H1 (cell line): ENCODE measurements around the gene GNS. TPM values are rescaled to one million over a fixed set of nuclear protein-coding genes. Genes with fewer than 3 reads are reported as not detected.

ENCODE experiments used
- CTCF ChIA-PET: fragments of 300-600 bp; sonication (Branson Sonifier 250); formaldehyde crosslinking; loops from one replicate; lab custom pipeline; 2021; ENCODE audit not compliant: partially characterized antibody; lab: Charles Lee
- POLR2A ChIA-PET: fragments of 300-600 bp; sonication (Branson Sonifier 250); formaldehyde crosslinking; loops from one replicate; lab custom pipeline; 2021; ENCODE audit warnings: inconsistent platforms; ENCODE audit not compliant: partially characterized antibody; lab: Charles Lee
- DNase-seq, 2 experiments: peaks; one replicate each; pipeline versions ENCODE4 v3.0.0 to v3.0.0-alpha.2; 2010 to 2022; ENCODE audit warnings: low spot score in 2 of 2, low read depth in 1 of 2, mixed read lengths in 1 of 2
- FAIRE-seq: peaks from 2 replicates; lab custom pipeline; 2011; peaks lifted over from hg19 to GRCh38; lab: Jason Lieb, UNC
- H2AFZ ChIP-seq: 2 replicates; pipeline ENCODE4 v1.8.1; 2012; ENCODE audit warnings: low read length, inconsistent platforms
- H2AK5ac ChIP-seq: 2 replicates; pipeline ENCODE4 v1.6.1; 2013; ENCODE audit warnings: low read depth, low read length
- H2BK120ac ChIP-seq: replicated peaks from 2 replicates; pipeline ENCODE3; 2013; ENCODE audit warnings: low read depth, low read length, inconsistent platforms
- H2BK12ac ChIP-seq: 2 replicates; pipeline ENCODE4 v1.6.1; 2013; ENCODE audit warnings: low read depth, low read length
- H2BK15ac ChIP-seq: 2 replicates; pipeline ENCODE4 v1.6.1; 2013; ENCODE audit warnings: low read length
- H2BK20ac ChIP-seq: 2 replicates; pipeline ENCODE4 v1.6.1; 2013; ENCODE audit warnings: low read length
- H2BK5ac ChIP-seq: 2 replicates; pipeline ENCODE4 v1.6.1; 2013; ENCODE audit warnings: low read depth, low read length
- H3K14ac ChIP-seq: 2 replicates; pipeline ENCODE4 v1.6.1; 2013; ENCODE audit warnings: inconsistent platforms; ENCODE audit not compliant: insufficient read length
- H3K18ac ChIP-seq: 2 replicates; pipeline ENCODE4 v1.6.1; 2013; ENCODE audit warnings: low read length; ENCODE audit errors: extremely low read depth
- H3K23ac ChIP-seq: 2 replicates; pipeline ENCODE4 v1.6.1; 2013; ENCODE audit warnings: inconsistent platforms; ENCODE audit not compliant: insufficient read length
- H3K23me2 ChIP-seq: 2 replicates; pipeline ENCODE4 v1.6.1; 2013; ENCODE audit warnings: low read depth, low read length
- H3K27ac ChIP-seq: 2 replicates; pipeline ENCODE4 v1.6.1; 2011; ENCODE audit warnings: low read depth, low read length, inconsistent platforms
- H3K27me3 ChIP-seq, 4 experiments: replicated peaks in 1 of 4; 1 replicate in 1 of 4; 2 replicates in 3 of 4; pipeline versions ENCODE4 v1.6.1 to v1.8.1; 2011 to 2013; ENCODE audit warnings: low read length in 3 of 4, mild to moderate bottlenecking in 3 of 4, inconsistent platforms in 2 of 4, mixed read lengths in 2 of 4, moderate library complexity in 1 of 4; ENCODE audit not compliant: control insufficient read depth in 3 of 4, insufficient read depth in 3 of 4; ENCODE audit errors: extremely low read depth in 1 of 4
- H3K36me3 ChIP-seq, 4 experiments: 2 replicates each; pipeline versions ENCODE4 v1.6.1 to v1.8.1; 2011 to 2013; ENCODE audit warnings: mild to moderate bottlenecking in 4 of 4, low read length in 3 of 4, moderate library complexity in 2 of 4, control low read depth in 1 of 4, inconsistent platforms in 1 of 4; ENCODE audit not compliant: insufficient read depth in 4 of 4, control insufficient read depth in 2 of 4
- H3K4ac ChIP-seq: replicated peaks from 2 replicates; pipeline ENCODE3; 2013; ENCODE audit warnings: low read length, low read depth, mixed read lengths, inconsistent platforms; ENCODE audit not compliant: insufficient read length
- H3K4me1 ChIP-seq, 4 experiments: replicated peaks in 1 of 4; 1 replicate in 1 of 4; 2 replicates in 3 of 4; pipeline versions ENCODE4 v1.6.1 to v1.8.1; 2011 to 2013; ENCODE audit warnings: low read length in 3 of 4, inconsistent platforms in 2 of 4, mixed read lengths in 1 of 4; ENCODE audit not compliant: insufficient read depth in 4 of 4, control insufficient read depth in 3 of 4
- H3K4me2 ChIP-seq, 2 experiments: 2 replicates each; pipeline versions ENCODE4 v1.6.1 to v1.8.1; 2011 to 2013; ENCODE audit warnings: low read depth in 2 of 2, low read length in 2 of 2, control low read depth in 1 of 2, inconsistent platforms in 1 of 2, mild to moderate bottlenecking in 1 of 2; ENCODE audit not compliant: insufficient read depth in 1 of 2
- H3K4me3 ChIP-seq, 4 experiments: fragments of 200-600, 300-600 bp in 1 of 4; sonication (generic), shearing (Covaris generic), sonication (Bioruptor Twin) in 1 of 4; 2 replicates each; pipeline versions ENCODE4 v1.5.1 to v1.8.1; 2011 to 2016; ENCODE audit warnings: low read length in 4 of 4, low read depth in 3 of 4, control low read depth in 2 of 4, inconsistent platforms in 2 of 4, mild to moderate bottlenecking in 2 of 4, mixed read lengths in 1 of 4, moderate library complexity in 1 of 4; ENCODE audit not compliant: insufficient read depth in 2 of 4; ENCODE audit errors: extremely low read depth in 1 of 4
- H3K56ac ChIP-seq: replicated peaks from 2 replicates; pipeline ENCODE3; 2013; ENCODE audit warnings: low read depth, mild to moderate bottlenecking, mixed read lengths, low read length, inconsistent platforms; ENCODE audit not compliant: insufficient read length
- H3K79me1 ChIP-seq: 2 replicates; pipeline ENCODE4 v1.6.1; 2013; ENCODE audit warnings: low read depth, low read length, control low read depth
- H3K79me2 ChIP-seq, 2 experiments: 2 replicates each; pipeline versions ENCODE4 v1.6.1 to v1.8.1; 2012 to 2013; ENCODE audit warnings: low read length in 2 of 2, mild to moderate bottlenecking in 2 of 2, inconsistent platforms in 1 of 2; ENCODE audit not compliant: insufficient read depth in 2 of 2, control insufficient read depth in 1 of 2
- H3K9ac ChIP-seq, 4 experiments: replicated peaks in 1 of 4; 1 replicate in 1 of 4; 2 replicates in 3 of 4; pipeline versions ENCODE4 v1.6.1 to v1.8.1; 2011 to 2013; ENCODE audit warnings: low read depth in 3 of 4, low read length in 3 of 4, control low read depth in 2 of 4, mild to moderate bottlenecking in 2 of 4, moderate library complexity in 2 of 4, inconsistent platforms in 1 of 4; ENCODE audit errors: extremely low read depth in 1 of 4
- H3K9me3 ChIP-seq, 2 experiments: 2 replicates each; pipeline versions ENCODE4 v1.6.1 to v1.8.1; 2012 to 2013; ENCODE audit warnings: mild to moderate bottlenecking in 2 of 2, moderate library complexity in 2 of 2, control low read depth in 1 of 2, inconsistent platforms in 1 of 2, low read depth in 1 of 2, low read length in 1 of 2, mixed read lengths in 1 of 2; ENCODE audit not compliant: insufficient read depth in 2 of 2
- H4K20me1 ChIP-seq, 2 experiments: replicated peaks in 1 of 2; 2 replicates each; pipeline versions ENCODE3 to v1.8.1; 2011 to 2013; ENCODE audit warnings: inconsistent platforms in 2 of 2, low read length in 2 of 2, mild to moderate bottlenecking in 1 of 2; ENCODE audit not compliant: insufficient read depth in 2 of 2, control insufficient read depth in 1 of 2
- H4K5ac ChIP-seq: 2 replicates; pipeline ENCODE4 v1.6.1; 2013; ENCODE audit warnings: low read length, low read depth, mixed read lengths, inconsistent platforms; ENCODE audit not compliant: insufficient read length
- H4K8ac ChIP-seq: 2 replicates; pipeline ENCODE4 v1.8.0; 2013; ENCODE audit warnings: mild to moderate bottlenecking, moderate library complexity, low read length, inconsistent platforms; ENCODE audit not compliant: insufficient read depth; ENCODE audit errors: extremely low read depth
- H4K91ac ChIP-seq: replicated peaks from 2 replicates; pipeline ENCODE3; 2013; ENCODE audit warnings: low read length, mixed read lengths, inconsistent platforms; ENCODE audit not compliant: insufficient read length
- ASH2L ChIP-seq: fragments of 200-600, 300-600 bp; sonication (generic); IDR thresholded peaks from one replicate; pipeline ENCODE4 v1.7.1; 2017; ENCODE audit warnings: low read length
- CTCF ChIP-seq, 3 experiments: IDR thresholded peaks; 1 replicate in 2 of 3; 2 replicates in 1 of 3; pipeline versions ENCODE4 v1.5.1 to v1.6.1; 2011; ENCODE audit warnings: low read length in 3 of 3, mild to moderate bottlenecking in 3 of 3, inconsistent platforms in 2 of 3, low read depth in 1 of 3, moderate library complexity in 1 of 3; ENCODE audit not compliant: insufficient read depth in 1 of 3; ENCODE audit errors: control extremely low read depth in 1 of 3
- EGR1 ChIP-seq: IDR thresholded peaks from 2 replicates; pipeline ENCODE4 v1.6.1; 2011; ENCODE audit warnings: low read depth, low read length, borderline replicate concordance
- MAFK ChIP-seq: IDR thresholded peaks from 2 replicates; pipeline ENCODE4 v1.6.1; 2012; ENCODE audit warnings: low read depth, mild to moderate bottlenecking, improper control_type of control experiment, low read length
- RBBP5 ChIP-seq: IDR thresholded peaks from 2 replicates; pipeline ENCODE4 v1.7.1; 2012; ENCODE audit warnings: low read depth, mild to moderate bottlenecking, inconsistent platforms, low read length, moderate library complexity, borderline replicate concordance
- SAP30 ChIP-seq: fragments of 300-600 bp; sonication (generic); IDR thresholded peaks from 2 replicates; pipeline ENCODE4 v1.7.1; 2012; ENCODE audit warnings: low read length, moderate library complexity, mild to moderate bottlenecking, inconsistent platforms; ENCODE audit not compliant: insufficient read depth, insufficient replicate concordance
- SIRT6 ChIP-seq: IDR thresholded peaks from one replicate; pipeline ENCODE4 v1.7.1; 2012; ENCODE audit warnings: low read length, inconsistent platforms
- SP2 ChIP-seq: IDR thresholded peaks from 2 replicates; pipeline ENCODE4 v1.6.1; 2012; ENCODE audit warnings: mild to moderate bottlenecking, low read length, inconsistent platforms
- TAF7 ChIP-seq: optimal IDR thresholded peaks from 2 replicates; pipeline ENCODE3; 2011; ENCODE audit warnings: low read depth, mild to moderate bottlenecking, inconsistent platforms, low read length, moderate library complexity, borderline replicate concordance
- TBP ChIP-seq: IDR thresholded peaks from 2 replicates; pipeline ENCODE4 v1.6.1; 2011; ENCODE audit warnings: low read depth, low read length, improper control_type of control experiment
- WGBS, 2 experiments: shearing (Covaris generic) in 1 of 2; methylation state at CpG; one replicate each; pipeline versions ENCODE4 v1.1.6 to v1.1.7; 2013 to 2015; ENCODE audit warnings: low lambda C conversion rate in 2 of 2, mixed read lengths in 2 of 2, inconsistent platforms in 1 of 2, low coverage in 1 of 2, missing lambda C conversion rate in 1 of 2; ENCODE audit not compliant: insufficient replicate concordance in 2 of 2, insufficient coverage in 1 of 2, insufficient read length in 1 of 2; ENCODE audit errors: extremely low coverage in 1 of 2, missing lambda C conversion rate in 1 of 2; 5-methylcytosine and 5-hydroxymethylcytosine counted together
- polyA plus RNA-seq, 7 experiments: library from polyadenylated mRNA; depleted of rRNA in 3 of 7; stranded (reverse) in 5 of 7; unstranded in 2 of 7; fragments of >200 nt in 5 of 7; fragments of 200-250 nt in 2 of 7; gene quantifications; 1 replicate in 5 of 7; 2 replicates in 1 of 7; 4 replicates in 1 of 7; pipeline versions ENCODE4 v1.2.1 to v1.2.3, GENCODE V29; 2011 to 2013; ENCODE audit warnings: missing spikeins in 2 of 7, mixed read lengths in 2 of 7
- total RNA-seq: library from RNA; stranded (reverse); fragmentation: NEBNext Ultra II Directional; extraction: Animal tissue kit (Norgen Biotek cat#: 25700); gene quantifications from 2 replicates; pipeline ENCODE4 v1.2.1, GENCODE V29; 2021

GNS gene
- total and polyA plus RNA-seq, 2 of the 8 experiments (the other 6 are each of a cell fraction or from before 2014, with no cell fraction given): 16.0 to 28.5 TPM

- no peak overlapping the region for H2BK15ac ChIP-seq
- H3K9me3 ChIP-seq: no peaks in the 10 kb centered on the region
- peaks cover 6 to 14% of the 10 kb centered on the region in 2 experiments for H4K20me1 ChIP-seq
- peaks cover 0 to 11% (median 4%) of the 10 kb centered on the region in 4 experiments; a peak in 3 of 8 replicates for H3K36me3 ChIP-seq
- 63% methylated on average over 6 of the region's 6 CpGs; no CpG with 5 or more reads in 1 of the 2 experiments for WGBS, 2 experiments
- H3K4me3 ChIP-seq: peak overlapping the region in 1 of 4 experiments; percentile 3; a peak in 2 of 8 replicates
- H3K27ac ChIP-seq: no peak overlapping the region
- H3K56ac ChIP-seq: no peak overlapping the region
- peaks cover 2 to 13% (median 7%) of the 10 kb centered on the region in 4 experiments; a peak in 6 of 7 replicates for H3K4me1 ChIP-seq
- H3K23ac ChIP-seq: no peak overlapping the region
- DNase-seq (no peak), FAIRE-seq (peak; percentile 24)
- no peak overlapping the region for H2BK120ac ChIP-seq
- no peak overlapping the region for H2BK12ac ChIP-seq
- POLR2A ChIA-PET: interaction anchor here (1.2 to 1.3 kb wide), 2 partner anchors 9 to 17 kb away, joined by 3 to 4 read pairs; no protein-coding TSS in a partner anchor
- H3K79me1 ChIP-seq: peaks cover 6% of the 10 kb centered on the region; the same call in 1 of the 2 replicates
- H2BK5ac ChIP-seq: no peak overlapping the region
- H2AFZ ChIP-seq: no peak overlapping the region
- H3K23me2 ChIP-seq: no peaks in the 10 kb centered on the region
- H3K14ac ChIP-seq: no peak overlapping the region
- no peaks in the 10 kb centered on the region for H3K27me3 ChIP-seq
- H3K18ac ChIP-seq: no peak overlapping the region
- no peak overlapping the region for H2AK5ac ChIP-seq
- H2BK20ac ChIP-seq: no peak overlapping the region
- CTCF ChIA-PET: interaction anchor here (0.6 to 2.0 kb wide), 6 partner anchors 9 to 133 kb away, joined by 3 to 11 read pairs (median 4); no protein-coding TSS in a partner anchor
- peaks cover 0 to 59% of the 10 kb centered on the region in 2 experiments; a peak in 2 of 4 replicates for H3K79me2 ChIP-seq
- H4K91ac ChIP-seq: no peak overlapping the region
- H3K4ac ChIP-seq: no peak overlapping the region
- H3K4me2 ChIP-seq: peak overlapping the region; percentile 27 to 28; a peak in 2 of 4 replicates
- H4K5ac ChIP-seq: no peak overlapping the region
- no peak overlapping the region for H3K9ac ChIP-seq
- H4K8ac ChIP-seq: no peak overlapping the region
- no peak for TF ChIP-seq EGR1
- no peak for TF ChIP-seq SAP30
- no peak for TF ChIP-seq TAF7
- no peak for TF ChIP-seq ASH2L
- TF ChIP-seq RBBP5: no peak
- no peak for TF ChIP-seq TBP
- no peak for TF ChIP-seq CTCF (IDR thresholded peaks at IDR 0.05; ENCODE audit: control extremely low read depth in 1 of 3, insufficient read depth in 1 of 3, low read depth in 1 of 3, low read length in 3 of 3)
- TF ChIP-seq SIRT6: no peak
- no peak for TF ChIP-seq SP2
- no peak for TF ChIP-seq MAFK
Measured at GRCh38 chr12:64682572-64683277, 76.5 kb downstream of the GNS start.
